ENCODE measurements around the gene ARID5A.

ARID5A gene

DNA sequence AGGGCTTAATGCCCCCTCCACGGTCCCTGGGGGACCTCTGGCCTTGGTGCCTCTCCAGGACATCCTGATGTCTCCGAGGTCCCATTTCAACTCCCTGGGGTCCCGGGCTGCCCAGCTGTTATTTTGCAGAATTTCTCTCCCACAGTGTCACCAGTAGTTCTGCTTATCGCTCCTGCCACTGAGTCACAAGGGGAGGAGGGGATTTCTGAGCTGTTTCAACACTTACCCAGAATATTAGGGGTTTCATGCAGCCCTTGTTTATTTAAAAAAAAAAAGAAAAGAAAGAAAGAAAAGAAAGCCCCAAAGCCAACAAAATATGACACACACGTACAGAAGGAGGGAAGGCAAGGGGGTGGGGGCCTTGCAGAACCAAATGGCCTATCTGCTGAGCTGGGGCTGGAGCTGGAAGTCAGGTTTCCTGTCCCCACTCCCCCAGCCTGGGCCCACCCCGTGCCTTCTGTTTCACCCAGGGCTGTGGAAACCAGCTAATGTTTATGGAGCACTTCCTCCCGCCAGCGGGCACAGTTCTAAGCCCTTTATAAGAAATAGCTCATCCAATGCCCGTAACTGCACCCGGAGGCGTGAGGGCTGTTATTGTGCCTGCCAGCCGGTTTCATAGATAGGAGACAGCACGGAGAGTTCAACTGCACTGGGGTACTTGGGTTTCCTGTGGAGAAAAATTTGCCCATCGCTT is 8.4 kb upstream of the ARID5A start:
- peak; percentile 43 to 44 for DNase-seq

DNA sequence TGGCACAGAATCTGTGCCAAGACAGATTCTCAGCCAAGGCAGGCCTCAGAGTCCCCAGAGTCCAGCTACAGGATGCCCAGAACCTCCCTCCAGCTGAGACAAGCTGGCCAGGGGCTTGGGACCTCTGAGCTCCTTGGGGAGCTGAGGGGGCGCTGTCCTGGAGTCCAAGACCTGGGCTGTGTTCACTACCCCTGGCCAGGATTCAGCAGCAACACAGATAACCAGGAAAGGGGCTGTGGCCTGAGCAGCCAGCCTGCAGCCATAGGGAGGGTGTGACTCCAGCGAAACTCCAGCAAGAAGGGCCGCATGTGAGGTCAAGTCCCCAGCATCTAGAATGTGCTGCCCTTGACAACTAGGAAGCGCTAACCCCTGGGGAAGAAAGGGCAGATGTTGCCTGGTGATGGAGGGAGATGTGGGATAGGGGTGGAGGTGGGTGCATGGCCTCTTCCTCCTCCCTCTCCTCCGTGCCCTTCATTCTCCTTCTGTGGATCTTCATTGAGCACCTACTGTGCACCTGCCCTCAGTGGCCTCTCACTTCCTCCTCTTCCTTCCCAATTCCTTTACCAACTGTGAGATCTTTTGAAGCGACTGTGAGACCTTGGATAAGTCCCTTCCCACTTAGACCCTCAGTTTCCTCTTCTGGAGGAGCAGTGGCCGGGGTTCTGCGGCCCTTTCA is 7.7 kb upstream of the ARID5A start:
- DNase-seq: no peak

DNA sequence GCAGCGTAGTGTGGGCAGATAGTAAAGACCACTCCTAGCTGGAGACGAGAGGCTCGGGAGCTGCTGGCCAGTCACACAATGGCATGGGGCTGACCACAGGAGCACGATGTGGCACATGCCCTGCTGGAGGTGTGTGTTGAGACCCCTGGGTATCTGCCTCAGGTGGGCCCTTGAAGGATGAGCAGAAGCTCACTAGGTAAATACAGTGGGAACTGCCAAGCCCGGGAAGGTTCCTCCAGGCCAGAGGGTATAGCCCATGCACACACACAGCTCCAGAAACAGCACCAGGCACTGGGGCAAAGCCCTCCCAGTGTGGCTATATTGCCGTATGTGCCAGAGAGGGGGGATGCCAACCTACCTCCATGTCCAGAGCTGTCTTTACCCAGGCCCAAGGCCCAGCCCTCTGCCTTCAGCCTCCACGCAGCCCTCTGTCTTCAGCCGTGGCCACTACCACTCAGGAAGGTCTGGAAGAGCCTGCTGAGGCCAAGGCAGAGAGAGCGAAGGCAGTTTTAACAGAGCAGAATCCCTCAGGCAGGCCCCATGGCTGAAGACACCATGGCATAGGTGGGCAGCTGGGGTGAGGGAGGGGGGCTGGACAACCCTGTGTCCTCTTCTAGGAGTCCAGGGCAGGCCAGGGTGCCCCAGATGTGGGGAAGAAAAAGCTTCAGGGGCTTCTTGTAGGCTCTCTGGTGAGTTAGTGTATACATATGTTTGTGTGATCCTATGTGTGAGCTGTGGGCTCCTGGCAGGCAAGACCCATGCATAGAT is 7.0 kb upstream of the ARID5A start:
- no peak for DNase-seq

DNA sequence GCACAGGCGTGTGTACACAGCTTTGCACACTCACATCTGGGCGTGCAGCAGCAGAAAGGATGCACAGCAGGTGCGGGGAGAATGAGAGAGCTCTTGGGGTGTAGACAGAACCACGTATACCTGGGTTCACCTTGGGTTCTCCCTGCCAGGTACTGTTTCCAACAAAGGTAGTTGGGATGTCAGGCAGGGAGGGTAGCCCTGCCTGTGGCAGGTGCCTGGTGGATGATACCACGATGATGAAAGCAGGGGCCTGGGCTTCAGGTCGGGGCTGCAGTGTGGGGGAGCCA is 6.5 kb upstream of the ARID5A start:
- DNase-seq: no peak

DNA sequence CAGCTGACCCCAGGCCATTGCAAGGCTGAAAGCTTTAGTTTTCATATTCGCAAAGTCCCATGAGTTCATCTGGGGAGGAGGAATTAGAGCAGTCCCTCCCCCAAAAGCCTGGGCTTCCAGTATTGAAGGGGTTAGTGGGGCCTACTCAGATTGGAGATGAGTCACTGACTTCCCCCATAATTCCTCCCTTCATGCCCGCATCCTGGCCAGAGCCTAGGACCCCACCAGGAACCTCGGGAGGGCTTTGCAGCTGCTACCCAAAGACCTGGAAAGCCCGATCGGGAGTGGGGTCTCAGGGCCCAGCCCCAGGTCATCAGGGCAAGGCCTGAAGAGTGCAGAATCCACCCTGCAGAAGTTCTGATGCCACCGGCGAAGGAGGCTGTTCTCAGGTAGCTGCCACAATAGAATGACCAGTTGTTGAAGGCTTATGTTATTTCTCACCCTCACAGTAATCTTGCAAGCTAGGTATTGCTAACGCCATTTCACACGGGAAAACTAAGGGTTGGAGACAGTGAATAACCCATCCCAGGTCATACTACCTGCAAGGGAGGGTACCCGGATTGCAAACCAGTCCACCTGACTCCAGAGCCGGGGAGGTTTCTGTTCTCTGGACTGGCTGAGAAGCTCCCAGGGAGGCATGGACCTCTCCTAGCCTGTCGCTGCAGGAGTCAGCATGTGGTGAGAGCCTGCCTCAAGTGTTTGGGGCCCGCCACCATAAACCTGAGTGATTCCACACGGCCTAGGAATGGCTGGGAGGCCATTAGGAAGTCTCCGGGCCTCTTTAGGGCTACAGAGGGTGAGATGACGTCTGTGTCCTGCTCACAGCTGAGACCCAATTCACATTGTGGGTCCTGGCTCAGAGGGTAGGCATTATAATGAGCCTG is 5.8 kb upstream of the ARID5A start:
- no peak for DNase-seq

DNA sequence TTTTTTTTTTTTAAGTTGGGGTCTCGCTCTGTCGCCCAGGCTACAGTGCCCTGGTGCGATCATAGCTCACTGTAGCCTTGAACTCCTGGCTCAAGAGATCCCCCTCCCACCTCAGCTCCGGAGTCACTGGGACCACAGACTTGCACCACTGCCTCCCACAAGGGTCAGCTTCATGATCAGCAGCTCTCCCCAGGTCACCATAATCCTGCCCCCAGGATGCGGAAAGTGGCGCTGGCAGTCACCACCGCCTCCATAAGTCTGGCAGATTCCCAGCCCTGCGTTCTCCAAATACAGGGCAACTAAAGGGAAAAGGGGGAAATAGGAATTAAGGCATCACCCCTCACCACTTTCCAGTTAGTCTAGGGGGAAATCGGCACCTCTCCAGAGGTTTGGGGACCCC is 5.2 kb upstream of the ARID5A start:
- no peak for DNase-seq

DNA sequence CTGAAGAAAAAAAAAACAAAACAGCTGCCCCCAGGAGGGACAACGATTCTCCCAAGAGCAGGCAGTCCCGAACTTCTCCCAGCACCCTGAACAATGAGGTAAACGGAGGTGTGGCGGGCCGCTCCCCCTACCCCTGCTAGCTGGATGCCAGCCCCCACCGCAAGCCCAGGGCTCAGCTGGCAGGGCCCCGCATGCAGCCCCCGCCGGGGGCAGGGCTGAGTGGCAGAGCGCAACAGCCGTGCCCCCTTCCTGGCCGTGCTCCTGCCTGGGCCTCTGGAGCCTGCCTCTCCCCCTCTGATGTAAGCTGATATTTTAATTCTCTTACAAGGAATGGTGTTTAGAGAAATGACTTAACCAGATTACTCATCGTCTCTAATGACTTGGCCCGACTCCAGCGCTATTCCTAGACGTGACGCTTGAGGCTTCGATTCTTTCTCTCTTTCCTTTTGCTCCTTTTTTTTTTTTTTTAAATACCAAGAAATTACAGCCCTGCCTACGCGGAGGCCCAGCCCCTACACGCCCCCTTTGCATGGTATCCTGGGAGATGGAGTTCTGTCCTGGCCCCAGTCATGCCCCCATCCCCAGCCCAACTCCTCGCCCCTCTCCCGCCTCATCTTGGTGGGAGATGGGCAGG is 4.6 kb upstream of the ARID5A start:
- peak; percentile 84 to 89 for DNase-seq

DNA sequence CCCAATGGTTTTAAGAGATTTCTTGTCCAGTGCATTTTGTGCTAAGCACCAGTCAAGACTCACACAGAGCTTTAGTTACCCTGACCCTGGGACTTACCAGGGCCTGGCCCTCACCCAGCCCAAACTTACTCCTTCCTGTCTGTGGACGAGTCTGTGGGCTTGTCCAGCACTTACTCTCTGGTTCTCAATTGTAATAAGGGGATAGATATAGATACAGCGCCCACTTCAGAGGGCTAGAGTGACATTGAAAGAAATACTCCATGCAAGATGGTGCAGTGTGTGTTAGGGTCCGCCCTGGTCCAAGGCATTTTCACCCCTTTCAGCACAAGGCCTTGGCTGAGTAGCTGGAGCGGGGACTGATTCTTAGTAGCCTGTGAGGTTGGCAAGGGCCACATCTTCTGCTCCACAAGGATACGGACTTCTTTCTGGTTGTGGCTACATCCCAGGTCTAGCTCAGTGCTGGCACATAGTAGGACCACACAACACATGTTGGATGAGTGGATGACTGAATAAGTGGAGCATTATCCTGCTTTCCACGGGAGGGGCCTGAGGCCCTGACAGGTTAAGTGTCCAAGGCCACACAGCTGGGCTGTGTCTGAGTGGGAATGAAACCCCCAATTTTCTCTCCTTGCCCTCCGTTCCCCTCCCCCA is 3.8 kb upstream of the ARID5A start:
- no peak for DNase-seq

DNA sequence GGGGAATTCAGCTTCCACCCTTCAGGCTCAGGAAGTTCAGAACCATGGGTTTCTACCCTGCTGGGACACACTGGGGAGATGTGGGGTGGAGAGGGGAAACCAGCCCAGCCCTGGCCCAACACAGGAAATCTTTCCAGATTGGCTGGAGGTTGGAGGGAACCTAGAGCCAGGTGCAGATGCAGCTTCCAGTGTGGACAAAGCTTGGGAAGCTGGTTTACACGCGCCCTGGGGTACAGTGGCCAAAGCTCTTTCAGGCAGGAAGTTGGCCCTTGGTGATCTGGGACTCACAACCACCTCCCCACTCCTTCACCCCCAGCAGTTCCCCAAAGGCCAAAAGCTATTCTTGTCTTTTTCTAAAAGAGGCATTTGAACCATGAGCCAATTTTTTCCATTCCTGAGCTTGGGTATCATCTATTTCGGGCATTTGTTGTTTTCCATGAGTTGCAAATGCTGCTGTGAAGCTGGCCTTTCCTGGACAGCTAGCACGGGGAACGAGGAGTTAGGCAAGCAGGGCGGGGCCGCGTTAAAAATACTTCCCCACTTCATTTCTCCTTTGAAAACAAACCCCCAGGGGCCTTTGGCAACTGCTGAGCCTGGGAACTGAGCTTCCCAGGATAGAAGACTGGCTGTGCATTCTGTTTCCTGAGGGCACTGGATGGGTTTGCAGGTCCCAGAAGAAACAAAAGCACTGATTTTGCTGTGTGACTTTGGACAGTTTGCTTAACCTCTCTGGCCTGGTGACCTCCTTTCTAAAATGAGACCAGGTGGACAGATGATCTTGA is 3.1 kb upstream of the ARID5A start:
- DNase-seq: peak in 1 of 2 donors; percentile 24

DNA sequence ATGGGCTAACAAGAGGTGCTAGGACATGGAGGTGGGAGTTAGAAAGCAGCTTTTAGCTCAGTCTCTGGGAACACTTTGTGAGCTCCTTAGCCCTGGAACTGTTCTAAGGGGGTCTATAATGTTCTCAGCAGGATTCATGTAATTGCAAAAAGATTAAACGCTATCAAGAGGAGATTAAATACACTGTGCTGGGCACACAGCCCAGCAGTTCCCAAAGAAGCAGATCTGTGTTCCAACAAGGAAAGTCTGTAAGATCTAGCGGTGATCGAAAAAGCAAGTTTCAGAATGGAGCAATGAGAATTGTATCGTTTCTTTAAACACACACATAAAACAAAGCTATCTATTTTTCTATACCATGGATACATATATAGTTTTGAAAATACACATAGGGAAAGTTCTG is 2.4 kb upstream of the ARID5A start:
- DNase-seq: no peak

DNA sequence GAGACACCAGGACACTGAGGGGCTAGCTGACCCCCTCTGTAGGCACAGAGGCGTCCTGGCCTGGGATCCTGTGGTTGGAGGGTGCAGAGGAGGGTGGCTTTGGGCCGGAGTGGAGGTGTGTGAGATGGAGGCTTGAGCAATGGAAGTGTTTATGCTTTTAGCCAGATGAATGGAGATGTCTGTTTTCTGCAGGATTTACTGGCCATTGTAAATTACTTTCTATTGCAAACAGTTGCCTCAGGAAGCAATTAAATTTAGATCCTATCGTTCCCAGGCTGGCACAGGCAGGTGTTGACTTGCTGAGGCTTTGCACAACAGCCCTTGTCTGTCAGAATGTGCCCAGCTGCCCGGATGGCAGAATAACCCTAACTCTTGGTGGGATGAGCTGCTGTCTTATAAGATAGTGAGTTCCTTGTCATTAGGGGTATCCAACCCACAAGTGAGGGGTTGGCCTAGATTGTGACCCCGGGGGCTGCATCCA is 1.8 kb upstream of the ARID5A start:
- DNase-seq: no peak

DNA sequence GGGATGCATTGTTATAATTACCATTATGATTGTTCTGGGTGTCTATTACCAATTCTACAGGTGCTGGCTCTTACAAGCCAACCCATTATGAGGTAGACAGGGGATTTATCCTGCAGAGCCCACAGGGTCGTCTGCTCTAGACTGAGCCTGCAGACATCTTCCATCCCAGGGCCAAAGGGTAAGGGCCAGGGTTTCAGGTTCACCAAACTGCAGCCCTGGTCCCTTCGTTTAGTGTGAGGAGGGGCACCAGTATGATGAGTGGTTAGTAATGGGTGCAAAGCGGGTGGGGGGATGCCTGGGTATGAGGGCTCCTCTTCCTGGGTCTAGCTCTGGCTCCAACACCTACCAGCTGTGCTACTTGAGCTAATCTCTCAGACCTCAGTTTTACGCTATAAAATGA is 1.2 kb upstream of the ARID5A start:
- DNase-seq: no peak

DNA sequence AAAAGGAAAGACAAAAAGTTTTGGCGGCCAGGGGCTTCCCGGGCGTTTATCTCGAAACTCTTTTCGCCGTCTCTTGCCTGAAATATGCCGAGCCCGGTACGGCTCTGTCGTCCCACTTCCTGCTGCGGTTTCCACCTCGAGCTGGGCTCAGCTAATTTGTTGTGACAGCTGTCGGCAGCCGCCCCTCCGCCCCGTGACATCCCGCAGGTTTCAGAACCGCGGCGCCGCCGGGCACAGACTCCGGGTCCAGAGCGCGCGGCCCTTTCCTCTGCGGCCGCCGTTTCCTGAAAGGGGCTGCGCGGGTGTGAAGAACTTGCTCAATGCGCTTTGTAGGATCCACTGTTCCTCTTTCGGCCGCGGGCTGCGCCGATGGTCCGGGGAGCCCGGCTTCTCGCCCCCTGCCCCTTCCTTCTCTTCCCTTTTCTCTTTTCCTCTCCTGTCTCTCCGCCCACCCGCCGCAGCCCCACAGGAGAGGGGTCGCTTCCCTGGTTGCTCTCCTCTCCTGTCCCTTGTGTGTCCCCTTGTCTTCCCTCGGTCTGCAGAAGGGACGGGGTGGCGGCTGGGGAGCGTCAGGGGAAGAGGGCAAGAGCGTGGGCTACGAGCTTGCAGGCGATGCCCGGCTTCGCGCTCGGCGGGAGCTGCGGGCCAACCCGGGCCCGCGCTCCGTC is 648 bp downstream of the ARID5A start:
- peak; percentile 90 for DNase-seq

DNA sequence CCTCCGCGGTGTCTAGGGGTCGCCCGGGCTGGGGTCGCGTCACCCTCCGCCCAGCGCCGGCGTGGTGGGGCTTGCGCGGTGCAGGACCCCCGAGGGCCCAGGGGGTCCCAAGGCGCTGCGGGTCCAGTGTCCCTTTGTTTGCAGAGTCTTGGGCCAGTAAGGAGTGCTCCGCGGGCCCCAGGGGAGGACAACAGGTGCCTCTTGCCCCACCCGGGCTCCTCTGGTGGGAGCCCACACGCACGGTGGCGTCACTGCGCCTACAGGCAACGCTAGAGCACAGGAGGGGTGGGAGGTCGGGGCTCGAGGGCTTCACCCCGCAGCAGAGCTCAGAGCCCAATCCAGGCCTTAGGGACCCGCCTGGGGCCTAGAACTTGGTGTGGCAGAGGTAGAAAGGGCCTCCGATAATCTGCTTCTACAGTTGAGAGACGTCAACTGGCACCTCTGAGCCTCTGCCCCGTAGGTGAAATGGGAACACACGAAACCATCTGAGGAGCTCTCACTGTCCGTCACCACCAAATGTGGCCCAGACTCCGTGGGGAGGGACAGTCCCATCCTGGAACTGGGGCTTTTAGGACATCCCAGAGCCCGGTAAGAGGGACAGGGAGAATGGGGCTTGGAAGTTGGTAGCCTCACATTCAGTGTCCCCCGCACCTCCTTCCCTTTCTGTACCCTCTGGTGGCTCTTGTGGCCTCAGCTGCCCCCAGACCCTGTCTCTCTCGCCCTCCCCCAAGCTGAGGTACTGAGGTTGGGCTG is 1.4 kb downstream of the ARID5A start:
- DNase-seq: peak; percentile 58 to 78

DNA sequence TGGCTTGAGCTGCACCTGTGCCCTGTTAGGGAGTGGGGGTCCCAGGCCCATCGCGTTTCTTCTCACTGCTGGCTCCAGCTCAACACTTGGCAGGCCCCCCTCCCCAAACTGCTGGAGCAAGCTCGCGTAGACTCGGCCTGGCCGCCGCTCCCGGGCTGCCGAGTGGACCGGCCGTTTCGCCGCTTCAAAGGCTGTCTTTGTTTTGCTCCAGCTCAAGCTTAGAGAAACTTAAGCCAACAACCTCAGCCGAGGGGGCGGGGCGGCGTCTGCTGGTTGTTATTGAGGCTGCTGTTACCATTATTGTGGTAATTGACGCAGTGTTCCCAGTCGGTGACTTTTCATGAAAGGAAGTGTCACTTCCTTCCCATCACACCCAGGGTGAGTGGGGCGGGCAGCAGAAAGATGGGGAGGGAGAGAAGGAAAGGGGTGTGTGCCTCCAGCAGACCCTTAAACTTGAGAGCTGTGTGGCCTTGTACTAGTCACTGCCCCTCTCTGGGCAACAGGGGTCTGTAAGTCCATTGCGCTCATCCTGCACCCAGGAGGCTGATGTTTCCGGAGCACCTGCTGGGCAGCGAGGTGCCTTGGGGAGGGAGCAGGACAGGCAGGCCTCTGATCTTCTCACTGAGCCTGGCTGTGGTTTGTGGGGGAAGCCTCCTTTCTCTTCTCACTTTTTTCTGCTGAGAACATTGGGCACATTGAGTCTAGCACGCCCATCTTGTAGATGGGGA is 2.1 kb downstream of the ARID5A start:
- peak; percentile 90 for DNase-seq

DNA sequence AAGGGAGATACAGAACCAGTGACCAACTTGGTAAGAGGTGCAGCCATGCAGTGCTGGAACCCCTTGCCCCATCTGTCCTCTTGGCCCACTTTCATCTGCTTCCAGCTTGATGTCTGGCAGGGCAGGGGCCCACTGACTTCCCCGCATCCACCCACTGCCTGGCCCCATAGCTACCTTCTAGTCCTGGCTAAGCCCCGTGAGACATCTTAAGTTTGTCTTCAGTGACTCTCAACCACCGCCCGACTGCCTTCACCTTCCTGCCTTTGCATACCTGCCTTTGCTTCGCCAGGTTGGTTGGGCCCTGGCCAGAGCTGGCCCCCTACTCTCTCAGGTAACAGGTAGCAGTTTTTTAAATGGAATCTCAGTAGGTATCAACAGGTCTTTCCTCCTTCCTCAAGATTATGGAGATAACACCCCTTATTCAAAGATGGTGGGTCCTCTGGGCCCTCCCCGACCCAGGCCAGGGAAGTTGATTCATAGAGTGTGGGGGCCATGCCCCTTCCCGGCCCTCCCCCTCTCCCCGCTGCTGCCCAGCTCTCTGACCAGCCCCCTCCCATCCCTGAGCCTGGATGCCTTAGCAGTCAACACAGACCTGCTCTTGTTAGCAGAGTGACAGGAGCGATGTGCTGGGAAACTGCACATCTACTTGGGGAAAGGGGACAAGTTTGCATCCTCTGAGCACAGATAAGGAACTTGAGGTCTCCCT is 2.8 kb downstream of the ARID5A start:
- no peak for DNase-seq

DNA sequence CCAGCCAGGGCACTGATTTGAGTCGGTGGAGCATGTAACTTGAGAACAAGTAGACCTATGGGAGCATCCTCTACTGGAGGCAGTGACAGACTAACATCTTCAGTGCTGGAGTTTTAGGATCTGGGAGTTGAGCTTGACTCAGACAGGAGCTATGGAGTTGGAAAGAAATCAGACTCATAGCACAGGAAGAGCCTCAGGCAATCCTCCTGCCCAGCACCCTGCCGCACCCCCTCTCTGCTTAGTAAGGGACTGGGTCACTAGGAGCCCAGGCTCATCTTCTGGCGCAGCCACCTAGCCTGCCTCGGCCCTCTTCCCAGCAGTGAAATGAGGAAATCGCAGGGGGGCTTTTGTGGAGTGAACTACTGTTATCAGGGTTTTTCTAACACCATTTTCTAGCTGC is 3.6 kb downstream of the ARID5A start:
- no peak for DNase-seq

DNA sequence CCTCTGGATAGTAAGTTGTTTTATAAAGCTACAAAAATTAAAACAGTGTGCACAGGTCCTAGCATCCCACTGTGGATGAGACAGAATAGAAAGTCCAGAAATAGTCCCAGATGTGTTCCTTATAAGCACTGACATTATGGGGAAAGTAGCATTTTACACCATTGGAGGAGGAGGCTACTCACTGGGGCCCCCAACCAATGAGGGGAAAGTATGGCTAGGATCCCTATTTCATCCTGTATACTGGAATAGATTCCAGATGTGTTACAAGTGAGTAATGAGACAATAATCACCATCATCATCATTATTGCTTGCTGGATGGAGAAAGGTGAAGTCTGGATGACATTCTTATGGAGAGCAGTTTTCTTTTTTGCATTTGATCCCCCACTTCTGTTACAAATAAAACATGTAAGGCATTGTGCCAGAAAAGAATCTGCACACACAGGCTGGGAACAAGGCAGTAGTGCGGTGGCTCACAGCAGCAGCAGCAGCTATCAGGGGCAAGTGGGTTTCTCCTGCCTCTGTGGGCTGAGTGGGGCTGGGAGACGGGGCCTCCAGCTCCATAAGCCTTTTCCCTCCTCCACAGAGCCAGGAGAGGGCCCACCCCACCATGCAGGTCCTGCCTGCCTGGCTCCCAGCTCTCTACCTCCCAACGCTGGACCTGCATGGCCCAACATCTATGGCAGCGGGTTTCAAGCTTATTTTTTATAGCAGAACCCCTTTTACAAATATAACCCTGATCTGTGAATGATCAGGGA is 5.0 kb downstream of the ARID5A start:
- no peak for DNase-seq
